HUES6 (cell line): ENCODE measurements around the gene PWWP2B.
A peak's percentile ranks its signal among the peaks of the same experiment; 100 is the strongest.

Source experiments
- H3K27ac ChIP-seq: 2 replicates; pipeline ENCODE4 v1.7.0; 2013; ENCODE audit warnings: low read depth, mild to moderate bottlenecking, low read length, inconsistent platforms
- H3K27me3 ChIP-seq: 2 replicates; pipeline ENCODE4 v1.6.1; 2013; ENCODE audit warnings: low read length; ENCODE audit not compliant: control insufficient read depth, insufficient read depth
- H3K36me3 ChIP-seq: 2 replicates; pipeline ENCODE4 v1.6.1; 2013; ENCODE audit warnings: low read length; ENCODE audit not compliant: control insufficient read depth, insufficient read depth
- H3K4me1 ChIP-seq: 2 replicates; pipeline ENCODE4 v1.6.1; 2013; ENCODE audit warnings: low read length; ENCODE audit not compliant: control insufficient read depth, insufficient read depth
- H3K4me3 ChIP-seq: 2 replicates; pipeline ENCODE4 v1.5.1; 2013; ENCODE audit warnings: low read depth, low read length
- H3K9ac ChIP-seq: one replicate; pipeline ENCODE4 v1.6.1; 2013; ENCODE audit warnings: mild to moderate bottlenecking, low read length
- H3K9me3 ChIP-seq: 2 replicates; pipeline ENCODE4 v1.6.1; 2013; ENCODE audit warnings: low read depth, low read length; ENCODE audit not compliant: control insufficient read depth, insufficient read depth

The PWWP2B gene

GRCh38 chr10:132403511-132404168 lies 6.6 kb downstream of the PWWP2B start:
- Histone ChIP-seq H3K4me3 (no peak overlapping the region), H3K27me3 (no peaks in the 10 kb centered on the region), H3K27ac (no peak overlapping the region), H3K9ac (no peak overlapping the region), H3K9me3 (no peaks in the 10 kb centered on the region), H3K36me3 (peaks cover 12% of the 10 kb centered on the region), H3K4me1 (peaks cover 29% of the 10 kb centered on the region)

GRCh38 chr10:132404169-132404880 lies 7.3 kb downstream of the PWWP2B start:
- H3K27ac ChIP-seq, result no peak overlapping the region
- no peak overlapping the region for H3K4me3 ChIP-seq
- H3K27me3 ChIP-seq, result no peaks in the 10 kb centered on the region
- H3K4me1 ChIP-seq, result peaks cover 36% of the 10 kb centered on the region
- H3K36me3 ChIP-seq, result peaks cover 12% of the 10 kb centered on the region
- H3K9me3 ChIP-seq, result no peaks in the 10 kb centered on the region
- H3K9ac ChIP-seq, result no peak overlapping the region

GRCh38 chr10:132404911-132405462 lies 8.0 kb downstream of the PWWP2B start:
- Histone ChIP-seq H3K4me1 (peaks cover 42% of the 10 kb centered on the region), H3K9me3 (no peaks in the 10 kb centered on the region), H3K36me3 (peaks cover 12% of the 10 kb centered on the region), H3K4me3 (no peak overlapping the region), H3K27ac (peak overlapping the region; percentile 43; the same call in 1 of the 2 replicates), H3K27me3 (no peaks in the 10 kb centered on the region), H3K9ac (no peak overlapping the region)

- Histone ChIP-seq H3K36me3 (peaks cover 12% of the 10 kb centered on the region), H3K9ac (no peak overlapping the region), H3K4me1 (peaks cover 39% of the 10 kb centered on the region), H3K9me3 (no peaks in the 10 kb centered on the region), H3K4me3 (no peak overlapping the region), H3K27ac (peak overlapping the region; percentile 43; the same call in 1 of the 2 replicates), H3K27me3 (no peaks in the 10 kb centered on the region)
Observed at GRCh38 chr10:132405463-132405991, 8.5 kb downstream of the PWWP2B start.

- Histone ChIP-seq H3K4me1 (peaks cover 38% of the 10 kb centered on the region), H3K9me3 (no peaks in the 10 kb centered on the region), H3K9ac (no peak overlapping the region), H3K27ac (0 out of 2 replicates have a peak overlapping the region, but pooled peaks have one; percentile 86), H3K36me3 (peaks cover 12% of the 10 kb centered on the region), H3K4me3 (no peak overlapping the region), H3K27me3 (no peaks in the 10 kb centered on the region)
Observed at GRCh38 chr10:132406181-132406580, 9.2 kb downstream of the PWWP2B start.

- H3K4me1 ChIP-seq, result peaks cover 44% of the 10 kb centered on the region
- H3K27me3 ChIP-seq, result no peaks in the 10 kb centered on the region
- H3K9ac ChIP-seq, result no peak overlapping the region
- H3K27ac ChIP-seq, result peak overlapping the region; percentile 86; the same call in 1 of the 2 replicates
- H3K9me3 ChIP-seq, result no peaks in the 10 kb centered on the region
- peaks cover 12% of the 10 kb centered on the region for H3K36me3 ChIP-seq
- H3K4me3 ChIP-seq, result no peak overlapping the region
Observed at GRCh38 chr10:132406750-132407149, 9.8 kb downstream of the PWWP2B start.

- Histone ChIP-seq H3K4me1 (peaks cover 49% of the 10 kb centered on the region), H3K36me3 (peaks cover 12% of the 10 kb centered on the region), H3K27me3 (no peaks in the 10 kb centered on the region), H3K27ac (peak overlapping the region; percentile 86), H3K9ac (peak overlapping the region; percentile 55), H3K4me3 (peak overlapping the region; percentile 18; the same call in 1 of the 2 replicates), H3K9me3 (no peaks in the 10 kb centered on the region)
Observed at GRCh38 chr10:132407243-132407746, 10.3 kb downstream of the PWWP2B start.

- H3K4me3 ChIP-seq, result peak overlapping the region; percentile 21; the same call in 1 of the 2 replicates
- no peaks in the 10 kb centered on the region for H3K9me3 ChIP-seq
- peaks cover 12% of the 10 kb centered on the region for H3K36me3 ChIP-seq
- H3K27me3 ChIP-seq, result no peaks in the 10 kb centered on the region
- peaks cover 55% of the 10 kb centered on the region for H3K4me1 ChIP-seq
- peak overlapping the region; percentile 86 for H3K27ac ChIP-seq
- H3K9ac ChIP-seq, result peak overlapping the region; percentile 55
Observed at GRCh38 chr10:132407846-132408278, 10.9 kb downstream of the PWWP2B start.

DNA sequence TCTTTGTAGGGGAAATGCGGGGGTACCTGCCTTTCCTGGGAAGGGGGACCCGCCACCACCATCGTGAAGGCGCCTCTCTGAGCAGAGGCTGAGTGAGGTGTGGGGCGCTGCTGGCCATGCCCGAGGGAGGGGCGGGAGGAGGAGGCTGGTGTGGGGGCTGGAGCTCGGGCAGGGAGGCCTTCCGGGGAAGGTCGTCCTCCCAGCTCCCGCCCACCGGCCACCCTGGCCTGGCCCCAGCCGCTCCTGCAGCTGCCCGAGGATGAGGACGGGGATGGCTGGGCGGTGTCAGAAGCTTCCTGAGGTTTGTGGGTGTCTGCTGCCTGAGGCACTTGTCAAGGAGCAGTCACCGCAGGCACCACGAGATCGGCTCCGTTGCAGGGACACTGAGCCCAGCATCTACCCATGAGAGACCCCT lies 11.4 kb downstream of the PWWP2B start:
- no peaks in the 10 kb centered on the region for H3K27me3 ChIP-seq
- H3K9me3 ChIP-seq, result no peaks in the 10 kb centered on the region
- peak overlapping the region; percentile 21; the same call in 1 of the 2 replicates for H3K4me3 ChIP-seq
- H3K9ac ChIP-seq, result peak overlapping the region; percentile 55
- peaks cover 59% of the 10 kb centered on the region for H3K4me1 ChIP-seq
- peaks cover 12% of the 10 kb centered on the region for H3K36me3 ChIP-seq
- peak overlapping the region; percentile 86 for H3K27ac ChIP-seq

- peaks cover 12% of the 10 kb centered on the region for H3K36me3 ChIP-seq
- peak overlapping the region; percentile 86 for H3K27ac ChIP-seq
- peaks cover 66% of the 10 kb centered on the region for H3K4me1 ChIP-seq
- H3K27me3 ChIP-seq, result no peaks in the 10 kb centered on the region
- no peaks in the 10 kb centered on the region for H3K9me3 ChIP-seq
- no peak overlapping the region for H3K4me3 ChIP-seq
- peak overlapping the region; percentile 29 for H3K9ac ChIP-seq
Observed at GRCh38 chr10:132408823-132409666, 12.0 kb downstream of the PWWP2B start.
